Measurements from ENCODE around the gene ACTC1.

Gene ACTC1

DNA sequence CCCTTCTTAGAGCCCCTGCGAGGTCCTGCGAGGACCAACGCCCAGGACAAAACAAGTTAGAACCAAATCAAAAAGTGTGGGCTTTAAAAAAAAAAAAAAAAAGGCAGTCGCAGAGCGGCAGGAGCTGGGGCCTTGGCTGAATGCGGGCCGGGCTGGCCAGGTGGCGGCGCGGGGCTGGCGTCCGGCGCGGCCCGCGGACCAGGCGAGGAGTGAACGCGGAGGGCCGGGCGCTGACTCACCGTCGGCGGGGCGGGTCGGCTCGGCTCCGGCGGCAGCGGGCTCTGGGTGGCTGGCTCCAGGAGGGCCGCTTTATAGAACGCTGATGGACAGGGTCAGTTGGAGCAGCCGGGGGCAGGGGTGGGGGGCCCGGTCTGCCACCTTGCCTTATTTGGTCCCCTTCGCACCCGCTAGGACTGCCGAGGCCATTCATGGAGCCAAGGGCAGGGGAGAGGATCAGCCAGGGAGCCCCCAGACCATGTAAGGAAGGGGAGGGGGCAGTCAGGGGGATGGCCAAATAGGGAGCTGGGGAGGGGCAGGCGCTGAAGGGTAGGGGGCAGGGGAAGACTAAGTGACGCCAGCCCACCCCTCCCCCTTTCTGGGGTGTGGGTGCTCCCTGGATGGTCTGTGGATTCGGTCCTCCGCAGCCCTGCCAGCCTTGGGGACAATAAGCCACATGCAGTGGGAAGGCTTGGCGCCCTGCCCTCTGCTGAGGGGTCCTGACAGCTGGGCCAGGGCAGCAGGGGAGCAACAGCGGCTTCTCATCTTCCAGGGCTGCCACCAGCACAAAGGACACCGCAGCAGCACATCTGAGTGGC, at the start of gene ACTC1:
Gene ACTC1 (minus strand): TSS at position 283 of the 815 bp plus-strand sequence. CDS start 741 bp downstream, outside the sequence.
- DNase-seq (ENCODE audit: low read depth): no peak
- H3K4me3 ChIP-seq (ENCODE audit: low read depth, low read length): no peak within 1 kb of the TSS
- TF ChIP-seq CTCF (IDR thresholded peaks at IDR 0.05; ENCODE audit: low read depth, low read length, missing control alignments): no peak

DNA sequence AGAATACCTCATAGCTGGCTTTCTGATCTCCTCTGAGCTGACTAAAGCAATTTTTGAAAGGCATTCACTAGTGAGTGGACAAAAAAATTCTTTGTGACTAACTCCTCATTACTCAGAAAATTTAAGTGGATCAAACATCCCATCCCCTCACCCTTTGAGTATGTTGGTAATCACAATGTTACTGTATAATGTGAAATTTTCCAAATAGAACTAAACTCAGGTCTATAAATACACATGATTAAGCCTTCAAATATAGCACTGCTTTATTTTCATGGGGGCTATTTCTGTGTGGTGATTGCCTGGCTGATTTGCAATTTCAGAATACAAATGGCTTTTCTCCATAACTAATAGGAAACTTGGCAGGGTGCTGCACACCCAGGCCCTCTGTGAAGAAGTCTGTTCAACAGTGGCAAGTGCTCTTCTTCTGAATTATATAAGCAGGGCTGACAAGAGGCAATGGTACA, 45.9 kb upstream of the ACTC1 start:
- no peak for TF ChIP-seq CTCF (IDR thresholded peaks at IDR 0.05; ENCODE audit: low read depth, low read length, missing control alignments)
- no peak overlapping the region for H3K4me3 ChIP-seq (ENCODE audit: low read depth, low read length)
- no peak for DNase-seq (ENCODE audit: low read depth)

DNA sequence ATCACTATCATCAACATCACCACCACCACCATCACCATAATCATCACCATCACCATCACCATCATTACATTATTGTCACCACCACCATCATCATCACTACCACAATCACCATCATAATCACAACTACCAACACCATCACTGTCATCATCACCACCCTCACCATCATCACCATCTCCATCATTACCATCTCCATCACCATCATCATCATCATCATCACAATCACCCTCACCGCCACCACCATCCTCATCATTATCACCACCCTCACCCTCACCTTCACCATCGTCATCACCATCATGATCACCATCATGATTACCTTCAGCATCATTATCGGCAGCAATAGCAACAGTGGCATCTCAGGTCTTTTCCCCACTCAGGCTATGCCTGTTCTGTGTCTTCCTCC, 42.9 kb upstream of the ACTC1 start:
- TF ChIP-seq CTCF (IDR thresholded peaks at IDR 0.05; ENCODE audit: low read depth, low read length, missing control alignments): no peak
- H3K4me3 ChIP-seq (ENCODE audit: low read depth, low read length): no peak overlapping the region
- DNase-seq (ENCODE audit: low read depth): no peak

GRCh38 chr15:34837246-34838016, 42.1 kb upstream of the ACTC1 start:
- DNase-seq (ENCODE audit: low read depth): no peak
- no peak overlapping the region for H3K4me3 ChIP-seq (ENCODE audit: low read depth, low read length)
- no peak for TF ChIP-seq CTCF (IDR thresholded peaks at IDR 0.05; ENCODE audit: low read depth, low read length, missing control alignments)

DNA sequence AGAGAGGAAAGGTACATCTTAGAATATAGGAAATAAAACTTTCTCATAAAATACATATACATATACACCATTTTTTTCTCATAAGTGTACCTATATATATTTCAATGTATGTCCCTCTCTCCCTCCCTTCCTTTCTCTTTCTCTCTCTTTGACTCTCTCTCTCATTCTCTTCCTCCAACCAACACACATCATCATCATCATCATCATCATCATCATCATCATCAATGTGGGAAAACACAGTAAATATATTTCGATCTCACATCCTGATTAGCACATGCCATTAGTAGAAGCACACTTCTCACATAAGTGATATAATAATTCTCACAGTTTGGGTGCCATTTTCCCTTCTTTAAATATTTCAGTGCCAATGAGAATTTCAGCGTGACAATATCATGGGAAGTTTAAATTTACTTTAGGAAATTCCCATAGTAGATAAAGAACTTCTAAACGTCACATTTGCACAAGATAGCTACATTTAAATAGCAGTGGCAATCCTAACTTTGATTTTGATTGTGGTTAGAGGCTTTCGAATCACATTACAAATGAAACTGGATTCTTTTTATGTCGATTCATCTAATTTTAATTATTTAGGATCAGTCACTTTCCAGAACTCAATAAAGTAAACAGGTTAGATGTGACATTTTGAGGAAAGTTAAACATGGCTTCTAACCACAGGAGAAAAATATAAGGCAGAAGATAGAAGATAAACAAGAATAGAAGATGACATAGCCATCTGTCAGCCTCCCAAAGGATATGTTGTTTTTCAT, 33.0 kb upstream of the ACTC1 start:
- no peak for TF ChIP-seq CTCF (IDR thresholded peaks at IDR 0.05; ENCODE audit: low read depth, low read length, missing control alignments)
- DNase-seq (ENCODE audit: low read depth): no peak
- no peak overlapping the region for H3K4me3 ChIP-seq (ENCODE audit: low read depth, low read length)

DNA sequence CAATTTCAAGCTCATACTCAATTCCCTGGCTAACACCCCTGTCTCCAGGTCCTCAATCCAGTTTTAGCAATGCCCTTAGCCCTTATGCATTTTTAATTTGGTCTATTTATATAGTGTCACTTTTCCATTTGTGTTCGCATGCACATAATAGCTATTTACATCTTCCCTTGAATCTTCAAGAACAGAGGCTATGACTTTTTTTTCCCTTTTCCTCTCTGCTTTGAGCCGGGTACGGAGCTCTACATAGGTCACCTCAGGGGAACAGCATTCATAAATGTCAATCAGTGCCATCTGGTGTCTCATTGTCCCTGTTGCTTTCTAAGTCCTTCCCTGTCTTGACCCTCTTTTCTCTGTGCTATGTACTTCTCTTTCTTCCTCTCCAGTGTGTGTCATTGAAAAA, 26.5 kb upstream of the ACTC1 start:
- H3K4me3 ChIP-seq (ENCODE audit: low read depth, low read length): no peak overlapping the region
- DNase-seq (ENCODE audit: low read depth): no peak
- no peak for TF ChIP-seq CTCF (IDR thresholded peaks at IDR 0.05; ENCODE audit: low read depth, low read length, missing control alignments)
